ENCODE data around the gene MICALL1. TPM values are rescaled to one million over a fixed set of nuclear protein-coding genes. Genes with fewer than 3 reads are reported as not detected.
"Not testable (repeated sequence)": the region's sequence is repeated elsewhere in the genome, so short reads cannot be mapped to it uniquely, and the experiment has no call there.

Gene MICALL1
- total and polyA plus RNA-seq, 7 experiments from 2014 or later, result 2.2 to 40.0 (median 24.4) TPM

DNA sequence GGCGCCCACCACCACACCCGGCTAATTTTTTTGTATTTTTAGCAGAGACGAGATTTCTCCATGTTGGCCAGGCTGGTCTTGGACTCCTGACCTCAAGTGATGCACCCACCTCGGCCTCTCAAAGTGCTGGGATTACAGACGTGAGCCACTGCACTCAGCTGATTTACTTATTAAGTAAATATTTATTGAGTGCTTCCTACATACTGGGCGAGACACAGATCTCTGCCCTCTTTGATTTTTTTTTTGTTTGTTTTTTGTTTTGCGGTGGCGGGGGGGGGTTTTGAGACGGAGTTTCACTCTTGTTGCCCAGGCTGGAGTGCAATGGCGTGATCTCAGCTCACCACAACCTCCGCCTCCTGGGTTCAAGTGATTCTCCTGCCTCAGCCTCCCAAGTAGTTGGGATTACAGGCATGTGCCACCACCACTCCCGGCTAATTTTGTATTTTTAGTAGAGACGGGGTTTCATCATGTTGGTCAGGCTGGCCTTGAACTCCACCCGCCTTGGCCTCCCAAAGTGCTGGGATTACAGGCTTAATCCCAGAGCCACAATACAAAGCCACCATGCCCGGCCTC is 49.8 kb downstream of the MICALL1 start:
- H3K9me3 ChIP-seq (ENCODE audit: control insufficient read depth in 2 of 3, low read length in 3 of 3); H3K27ac Mint-ChIP-seq; POLR2A ChIA-PET; H3K4me3 ChIP-seq (ENCODE audit: low read length); CTCF ChIA-PET; H3K27ac ChIP-seq (ENCODE audit: low read depth, low read length); intact Hi-C loops (cut with micrococcal nuclease); ATAC-seq; H3K27me3 ChIP-seq (ENCODE audit: control insufficient read depth in 2 of 2, insufficient read depth in 2 of 2, low read length in 2 of 2); DNase-seq; H3K9me3 Mint-ChIP-seq: not testable (repeated sequence)
- H3K36me3 Mint-ChIP-seq, result peaks cover 22 to 34% (median 30%) of the 10 kb centered on the region in 5 donors
- H3K4me1 ChIP-seq (ENCODE audit: control insufficient read depth in 2 of 2, insufficient read depth in 2 of 2, low read length in 2 of 2), result peaks cover 13 to 18% of the 10 kb centered on the region in 2 donors
- H3K4me3 Mint-ChIP-seq, result peak overlapping the region in 3 of 10 donors; percentile 45 to 93 (median 93)
- peaks cover 0 to 50% (median 18%) of the 10 kb centered on the region in 3 experiments for H3K36me3 ChIP-seq (ENCODE audit: control insufficient read depth in 2 of 3, insufficient read depth in 3 of 3, low read length in 3 of 3)
- H3K27me3 Mint-ChIP-seq, result peaks cover 4 to 20% (median 14%) of the 10 kb centered on the region in 5 donors
- peaks cover 28 to 60% (median 57%) of the 10 kb centered on the region in 7 donors for H3K4me1 Mint-ChIP-seq

DNA sequence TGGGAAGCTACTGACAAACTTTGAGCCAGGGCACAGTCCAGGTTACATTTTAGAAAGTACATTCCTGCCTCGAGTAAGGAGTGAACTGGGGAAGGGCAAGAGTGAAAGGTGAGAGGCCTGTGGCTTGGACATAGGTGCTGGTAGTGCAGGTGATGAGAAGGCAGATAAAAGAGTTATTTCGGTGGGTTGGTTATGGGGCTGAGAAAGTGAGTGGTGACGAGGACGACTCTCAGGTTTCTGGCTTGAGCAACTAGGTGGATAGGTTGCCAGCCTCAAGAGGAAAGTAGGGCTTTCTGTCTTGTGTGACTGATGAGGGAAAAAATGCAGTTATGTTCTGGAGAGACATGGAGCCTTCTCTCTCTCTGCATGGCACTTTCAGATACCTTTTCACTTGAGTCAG is 51.1 kb downstream of the MICALL1 start:
- no peaks in the 10 kb centered on the region for H3K27me3 ChIP-seq (ENCODE audit: control insufficient read depth in 2 of 2, insufficient read depth in 2 of 2, low read length in 2 of 2)
- peaks cover 0 to 63% (median 24%) of the 10 kb centered on the region in 3 experiments for H3K36me3 ChIP-seq (ENCODE audit: control insufficient read depth in 2 of 3, insufficient read depth in 3 of 3, low read length in 3 of 3)
- DNase-seq (no peak), ATAC-seq (no peak)
- no peak overlapping the region for H3K27ac ChIP-seq (ENCODE audit: low read depth, low read length)
- peaks cover 31 to 46% (median 37%) of the 10 kb centered on the region in 5 donors for H3K36me3 Mint-ChIP-seq
- H3K4me3 Mint-ChIP-seq, result peak overlapping the region in 3 of 10 donors; percentile 6 to 37 (median 13)
- no peaks in the 10 kb centered on the region for H3K9me3 ChIP-seq (ENCODE audit: control insufficient read depth in 2 of 3, low read length in 3 of 3)
- H3K4me1 Mint-ChIP-seq, result peaks cover 28 to 59% (median 57%) of the 10 kb centered on the region in 7 donors
- POLR2A ChIA-PET, result no interaction called here
- CTCF ChIA-PET, result no interaction called here
- H3K27ac Mint-ChIP-seq, result peak overlapping the region in 2 of 9 donors; percentile 40 to 42
- H3K27me3 Mint-ChIP-seq, result peaks cover under 1 to 11% (median 10%) of the 10 kb centered on the region in 5 donors
- peaks cover 13 to 18% of the 10 kb centered on the region in 2 donors for H3K4me1 ChIP-seq (ENCODE audit: control insufficient read depth in 2 of 2, insufficient read depth in 2 of 2, low read length in 2 of 2)
- intact Hi-C loops (cut with micrococcal nuclease), result no loop called here
- peaks cover 0 to 2% (median 0%) of the 10 kb centered on the region in 11 donors for H3K9me3 Mint-ChIP-seq
- no peak overlapping the region for H3K4me3 ChIP-seq (ENCODE audit: low read length)

DNA sequence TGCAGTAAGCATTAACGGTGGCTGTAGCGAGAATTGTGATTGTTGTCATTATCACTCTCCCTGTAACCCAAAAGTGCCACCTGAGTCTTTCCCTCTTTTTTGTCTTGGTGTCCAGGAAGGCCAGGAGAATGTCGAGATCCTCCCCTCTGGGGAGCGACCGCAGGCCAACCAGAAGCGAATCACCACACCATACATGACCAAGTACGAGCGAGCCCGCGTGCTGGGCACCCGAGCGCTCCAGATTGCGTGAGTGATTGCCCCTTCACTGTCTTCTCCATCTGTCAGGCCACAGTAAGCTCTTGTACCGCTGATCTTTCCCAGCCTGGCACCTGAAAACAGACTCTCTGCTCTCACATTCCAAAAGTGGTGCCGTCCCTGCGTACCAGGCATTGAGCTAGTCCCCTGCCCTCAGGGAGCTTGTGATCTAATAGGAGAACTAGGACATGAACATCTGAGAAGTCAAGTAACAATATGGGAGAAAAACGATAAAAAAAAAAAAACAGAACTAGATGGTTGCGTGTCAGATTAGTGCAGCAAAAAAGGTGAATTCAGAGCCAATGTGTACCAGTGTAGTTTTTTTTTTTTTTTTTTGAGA is 53.2 kb downstream of the MICALL1 start:
- H3K36me3 Mint-ChIP-seq, result peaks cover 29 to 48% (median 36%) of the 10 kb centered on the region in 5 donors
- no peak for ATAC-seq
- no peak for DNase-seq
- Histone ChIP-seq H3K4me3 (ENCODE audit: low read length) (no peak overlapping the region), H3K27me3 (ENCODE audit: control insufficient read depth in 2 of 2, insufficient read depth in 2 of 2, low read length in 2 of 2) (no peaks in the 10 kb centered on the region), H3K36me3 (ENCODE audit: control insufficient read depth in 2 of 3, insufficient read depth in 3 of 3, low read length in 3 of 3) (peaks cover 0 to 69% (median 28%) of the 10 kb centered on the region in 3 experiments), H3K9me3 (ENCODE audit: control insufficient read depth in 2 of 3, low read length in 3 of 3) (no peaks in the 10 kb centered on the region), H3K4me1 (ENCODE audit: control insufficient read depth in 2 of 2, insufficient read depth in 2 of 2, low read length in 2 of 2) (peaks cover 5 to 8% of the 10 kb centered on the region in 2 donors), H3K27ac (ENCODE audit: low read depth, low read length) (no peak overlapping the region)
- H3K4me1 Mint-ChIP-seq, result peaks cover 17 to 43% (median 39%) of the 10 kb centered on the region in 7 donors
- H3K4me3 Mint-ChIP-seq, result no peak overlapping the region
- ChIA-PET POLR2A (no interaction called here), CTCF (interaction anchor here (1.0 kb wide), 1 partner anchor 96 kb away, joined by 5 read pairs; no protein-coding TSS in a partner anchor)
- intact Hi-C loops (cut with micrococcal nuclease), result no loop called here
- no peaks in the 10 kb centered on the region for H3K27me3 Mint-ChIP-seq
- H3K27ac Mint-ChIP-seq, result peak overlapping the region in 3 of 9 donors; percentile 5 to 68 (median 38)
- peaks cover 0 to 2% (median 0%) of the 10 kb centered on the region in 11 donors for H3K9me3 Mint-ChIP-seq

DNA sequence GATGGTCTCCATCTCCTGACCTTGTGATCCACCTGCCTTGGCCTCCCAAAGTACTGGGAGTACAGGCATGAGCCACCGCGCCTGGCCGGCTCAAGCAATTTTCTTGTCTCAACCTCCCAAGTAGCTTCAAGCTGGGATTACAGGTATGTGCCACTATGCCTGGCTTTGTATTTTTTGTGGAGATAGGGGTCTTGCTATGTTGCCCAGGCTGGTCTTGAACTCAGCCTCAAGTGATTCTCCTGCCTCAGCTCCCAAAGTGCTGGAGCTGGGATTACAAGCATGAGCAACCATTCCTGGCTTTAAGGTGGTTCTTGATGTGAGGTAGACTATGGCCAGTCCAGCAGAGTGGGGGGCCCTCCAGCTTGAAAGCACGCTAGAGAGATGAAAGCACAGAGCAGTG is 55.0 kb downstream of the MICALL1 start:
- POLR2A ChIA-PET, result no interaction called here
- no peak overlapping the region for H3K27ac Mint-ChIP-seq
- H3K4me3 Mint-ChIP-seq, result peak overlapping the region in 1 of 10 donors; percentile 1
- Histone ChIP-seq H3K27ac (ENCODE audit: low read depth, low read length) (no peak overlapping the region), H3K4me3 (ENCODE audit: low read length) (no peak overlapping the region), H3K27me3 (ENCODE audit: control insufficient read depth in 2 of 2, insufficient read depth in 2 of 2, low read length in 2 of 2) (no peaks in the 10 kb centered on the region), H3K4me1 (ENCODE audit: control insufficient read depth in 2 of 2, insufficient read depth in 2 of 2, low read length in 2 of 2) (no peaks in the 10 kb centered on the region), H3K9me3 (ENCODE audit: control insufficient read depth in 2 of 3, low read length in 3 of 3) (no peaks in the 10 kb centered on the region), H3K36me3 (ENCODE audit: control insufficient read depth in 2 of 3, insufficient read depth in 3 of 3, low read length in 3 of 3) (peaks cover 0 to 75% (median 32%) of the 10 kb centered on the region in 3 experiments)
- H3K36me3 Mint-ChIP-seq, result peaks cover 29 to 52% (median 41%) of the 10 kb centered on the region in 5 donors
- H3K4me1 Mint-ChIP-seq, result peaks cover 10 to 39% (median 31%) of the 10 kb centered on the region in 7 donors
- H3K9me3 Mint-ChIP-seq, result peaks cover 0 to 2% (median 0%) of the 10 kb centered on the region in 11 donors
- no peaks in the 10 kb centered on the region for H3K27me3 Mint-ChIP-seq
- ATAC-seq, result no peak
- CTCF ChIA-PET, result interaction anchor here (0.5 to 1.2 kb wide), 2 partner anchors 143 to 448 kb away, joined by 3 to 6 read pairs; no protein-coding TSS in a partner anchor
- DNase-seq, result no peak
- intact Hi-C loops (cut with micrococcal nuclease), result no loop called here

DNA sequence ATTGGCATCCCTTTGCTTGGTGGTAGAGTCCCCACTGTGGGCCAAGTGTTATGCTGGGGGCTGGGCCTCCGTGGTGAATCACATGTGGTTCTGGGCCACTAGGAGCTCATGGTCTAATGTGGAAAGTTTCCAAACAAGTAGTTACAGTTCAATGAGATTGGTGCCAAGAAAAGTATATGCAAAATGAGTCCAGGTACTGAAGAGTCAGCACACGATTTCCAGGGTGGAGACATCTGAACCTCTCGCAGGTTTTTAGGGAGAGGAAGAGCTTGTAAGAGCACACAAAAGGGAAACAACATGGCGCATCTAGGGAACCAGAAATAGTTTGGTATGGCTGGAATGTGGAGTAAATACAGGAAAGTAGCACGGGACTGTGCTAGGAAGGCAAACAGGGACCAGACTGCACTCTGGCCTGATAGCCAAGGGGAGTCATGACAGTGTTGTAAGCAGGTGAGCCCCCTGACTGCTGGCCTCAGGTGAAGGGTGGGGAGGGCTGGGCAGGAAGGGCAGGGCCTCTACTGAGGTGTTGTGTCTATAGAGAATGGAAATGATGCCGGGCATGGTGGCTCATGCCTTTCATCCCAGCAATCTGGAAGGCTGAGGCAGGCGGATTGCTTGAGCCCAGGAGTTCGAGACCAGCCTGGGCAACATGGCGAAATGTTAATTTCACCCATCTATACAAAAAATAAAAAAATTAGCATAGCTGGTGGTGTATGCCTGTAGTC is 60.0 kb downstream of the MICALL1 start:
- H3K4me1 Mint-ChIP-seq, result peaks cover 2 to 14% (median 5%) of the 10 kb centered on the region in 7 donors
- POLR2A ChIA-PET, result interaction anchor here (0.9 kb wide), 1 partner anchor 12 kb away, joined by 6 read pairs; the partner anchor contains the start of genes C22orf23 and POLR2F
- DNase-seq (no peak), ATAC-seq (no peak)
- H3K9me3 Mint-ChIP-seq, result peaks cover 0 to 1% (median 0%) of the 10 kb centered on the region in 11 donors
- CTCF ChIA-PET, result interaction anchor here (0.7 to 2.6 kb wide), 6 partner anchors 12 to 545 kb away, joined by 3 to 22 read pairs (median 4); no protein-coding TSS in a partner anchor
- H3K4me3 Mint-ChIP-seq, result no peak overlapping the region
- peaks cover 14 to 49% (median 26%) of the 10 kb centered on the region in 5 donors for H3K36me3 Mint-ChIP-seq
- H3K27me3 ChIP-seq (ENCODE audit: control insufficient read depth in 2 of 2, insufficient read depth in 2 of 2, low read length in 2 of 2), result no peaks in the 10 kb centered on the region
- no peak overlapping the region for H3K27ac ChIP-seq (ENCODE audit: low read depth, low read length)
- no peaks in the 10 kb centered on the region for H3K9me3 ChIP-seq (ENCODE audit: control insufficient read depth in 2 of 3, low read length in 3 of 3)
- no peaks in the 10 kb centered on the region for H3K4me1 ChIP-seq (ENCODE audit: control insufficient read depth in 2 of 2, insufficient read depth in 2 of 2, low read length in 2 of 2)
- no peak overlapping the region for H3K27ac Mint-ChIP-seq
- intact Hi-C loops (cut with micrococcal nuclease), result loop anchor here (1.0 to 5.0 kb wide), 5 partner anchors 32 to 344 kb away; no protein-coding TSS in a partner anchor
- no peak overlapping the region for H3K4me3 ChIP-seq (ENCODE audit: low read length)
- no peaks in the 10 kb centered on the region for H3K27me3 Mint-ChIP-seq
- H3K36me3 ChIP-seq (ENCODE audit: control insufficient read depth in 2 of 3, insufficient read depth in 3 of 3, low read length in 3 of 3), result peaks cover 3 to 65% (median 20%) of the 10 kb centered on the region in 3 experiments

DNA sequence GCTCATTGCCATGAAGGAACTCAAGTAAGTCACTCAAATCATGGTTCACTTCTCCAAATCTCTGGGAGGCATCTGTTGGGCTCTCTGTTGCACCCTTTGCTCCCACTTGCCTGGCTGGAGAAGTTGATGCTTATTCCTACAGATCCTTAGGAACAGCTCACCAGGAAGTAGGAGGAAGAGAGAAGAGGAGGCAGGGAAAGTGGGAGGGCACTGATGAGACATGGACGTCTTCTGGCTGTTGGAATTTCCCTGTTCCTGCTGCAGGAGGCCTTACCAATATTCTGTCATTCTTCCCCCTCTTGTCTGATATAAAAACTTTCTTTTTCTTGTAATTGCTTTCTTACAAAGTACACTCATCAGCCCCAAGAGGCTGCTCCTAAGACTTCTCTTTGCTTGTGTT is 61.0 kb downstream of the MICALL1 start:
- no peaks in the 10 kb centered on the region for H3K27me3 Mint-ChIP-seq
- H3K4me1 ChIP-seq (ENCODE audit: control insufficient read depth in 2 of 2, insufficient read depth in 2 of 2, low read length in 2 of 2), result no peaks in the 10 kb centered on the region
- no peaks in the 10 kb centered on the region for H3K27me3 ChIP-seq (ENCODE audit: control insufficient read depth in 2 of 2, insufficient read depth in 2 of 2, low read length in 2 of 2)
- ATAC-seq, result no peak
- no peak overlapping the region for H3K27ac Mint-ChIP-seq
- peaks cover 3 to 56% (median 15%) of the 10 kb centered on the region in 3 experiments for H3K36me3 ChIP-seq (ENCODE audit: control insufficient read depth in 2 of 3, insufficient read depth in 3 of 3, low read length in 3 of 3)
- peaks cover 10 to 43% (median 21%) of the 10 kb centered on the region in 5 donors for H3K36me3 Mint-ChIP-seq
- H3K9me3 Mint-ChIP-seq, result peaks cover 0 to 1% (median 0%) of the 10 kb centered on the region in 11 donors
- peaks cover 0 to 14% (median 5%) of the 10 kb centered on the region in 7 donors for H3K4me1 Mint-ChIP-seq
- DNase-seq, result no peak
- ChIA-PET CTCF (interaction anchor here (1.4 kb wide), 1 partner anchor 149 kb away, joined by 4 read pairs; no protein-coding TSS in a partner anchor), POLR2A (no interaction called here)
- no peak overlapping the region for H3K4me3 Mint-ChIP-seq
- intact Hi-C loops (cut with micrococcal nuclease), result loop anchor here in 1 of 2 donors (5.0 kb wide), 1 partner anchor 345 kb away; no protein-coding TSS in a partner anchor
- no peak overlapping the region for H3K27ac ChIP-seq (ENCODE audit: low read depth, low read length)
- H3K9me3 ChIP-seq (ENCODE audit: control insufficient read depth in 2 of 3, low read length in 3 of 3), result no peaks in the 10 kb centered on the region
- H3K4me3 ChIP-seq (ENCODE audit: low read length), result no peak overlapping the region

All from naive thymus-derived CD4-positive, alpha-beta T cell (primary cell).